SH-SY5Y (cell line): ENCODE data around the gene ZNRF3.

Source experiments
- GATA2 ChIP-seq: IDR thresholded peaks from 2 replicates; pipeline ENCODE4 v1.6.1; 2011; ENCODE audit warnings: mild to moderate bottlenecking, low read depth, low read length
- GATA3 ChIP-seq: IDR thresholded peaks from 2 replicates; pipeline ENCODE4 v1.6.1; 2011; ENCODE audit warnings: low read depth, mild to moderate bottlenecking, low read length, moderate library complexity

DNA sequence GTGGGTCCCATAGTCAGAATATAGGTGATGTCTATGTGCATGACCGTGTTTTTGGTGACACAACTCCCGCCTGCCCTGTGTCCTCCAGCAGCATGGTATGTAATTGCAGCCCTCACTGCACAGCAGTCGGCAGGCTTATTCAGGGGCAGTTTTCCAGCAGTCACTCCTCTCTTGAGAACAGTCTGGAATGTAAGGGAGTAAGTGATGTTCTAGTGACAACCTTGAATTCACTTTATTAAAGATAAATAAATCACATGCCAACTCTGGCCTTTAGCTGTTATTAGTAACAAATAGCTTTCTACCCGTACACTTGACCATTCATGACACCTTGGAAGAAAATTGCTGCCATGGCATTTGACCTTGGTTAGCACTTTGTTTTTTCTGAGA is 27.9 kb downstream of the ZNRF3 start:
- TF ChIP-seq GATA2 (no peak), GATA3 (no peak)
